ENCODE data around the gene OLFML2A. TPM values are rescaled to one million over a fixed set of nuclear protein-coding genes. Genes with fewer than 3 reads are reported as not detected.

The OLFML2A gene
- total and polyA plus RNA-seq, 2 of the 13 experiments (the other 11 are each of a cell fraction or from before 2014, with no cell fraction given), result 0.01 to 0.02 TPM

GRCh38 chr9:124809741-124810500, 33.0 kb downstream of the OLFML2A start:
- Histone ChIP-seq H3K27me3 (ENCODE audit: control insufficient read depth in 1 of 2, insufficient read depth in 2 of 2, low read length in 2 of 2) (no peaks in the 10 kb centered on the region), H3K4me2 (ENCODE audit: low read depth, low read length) (no peak overlapping the region), H3K9me3 (ENCODE audit: low read length) (no peaks in the 10 kb centered on the region), H3K4me1 (ENCODE audit: insufficient read depth, low read length) (peaks cover 45% of the 10 kb centered on the region), H4K20me1 (ENCODE audit: insufficient read depth, low read length) (no peaks in the 10 kb centered on the region), H3K27ac (ENCODE audit: extremely low read length, insufficient read depth, low read length) (no peak overlapping the region), H2AFZ (ENCODE audit: low read length) (no peak overlapping the region), H3K79me2 (ENCODE audit: insufficient read depth, low read length) (no peaks in the 10 kb centered on the region), H3K9ac (ENCODE audit: insufficient read depth, low read depth, low read length) (no peak overlapping the region), H3K36me3 (replicated peaks in 1 of 2; ENCODE audit: control insufficient read depth in 1 of 2, insufficient read depth in 2 of 2, low read length in 2 of 2) (no peaks in the 10 kb centered on the region), H3K4me3 (replicated peaks in 1 of 3; ENCODE audit: insufficient read depth in 1 of 3, low read depth in 2 of 3, low read length in 3 of 3) (no peak overlapping the region)
- intact Hi-C loops (cut with micrococcal nuclease; ENCODE audit: unreplicated experiment) (no loop called here), in situ Hi-C loops (cut with HindIII; ENCODE audit: extremely low pct_ligation_motif_present, low pct_unique_long_range_greater_than_20kb) (no loop called here)
- POLR2A ChIA-PET, result interaction anchor here (0.7 to 4.7 kb wide), 5 partner anchors 9 to 61 kb away, joined by 3 to 28 read pairs (median 3); no protein-coding TSS in a partner anchor
- CTCF ChIA-PET (ENCODE audit: low intra/inter-chr PET ratio, low total read pairs), result no interaction called here
- DNase-seq (ENCODE audit: low spot score) (no peak), ATAC-seq (no peak; the same call in 2 of the 3 replicates), FAIRE-seq (no peak)
- 93% methylated on average over 53 of the region's 60 CpGs for WGBS (ENCODE audit: low lambda C conversion rate)
- TF ChIP-seq, protein P1, sequence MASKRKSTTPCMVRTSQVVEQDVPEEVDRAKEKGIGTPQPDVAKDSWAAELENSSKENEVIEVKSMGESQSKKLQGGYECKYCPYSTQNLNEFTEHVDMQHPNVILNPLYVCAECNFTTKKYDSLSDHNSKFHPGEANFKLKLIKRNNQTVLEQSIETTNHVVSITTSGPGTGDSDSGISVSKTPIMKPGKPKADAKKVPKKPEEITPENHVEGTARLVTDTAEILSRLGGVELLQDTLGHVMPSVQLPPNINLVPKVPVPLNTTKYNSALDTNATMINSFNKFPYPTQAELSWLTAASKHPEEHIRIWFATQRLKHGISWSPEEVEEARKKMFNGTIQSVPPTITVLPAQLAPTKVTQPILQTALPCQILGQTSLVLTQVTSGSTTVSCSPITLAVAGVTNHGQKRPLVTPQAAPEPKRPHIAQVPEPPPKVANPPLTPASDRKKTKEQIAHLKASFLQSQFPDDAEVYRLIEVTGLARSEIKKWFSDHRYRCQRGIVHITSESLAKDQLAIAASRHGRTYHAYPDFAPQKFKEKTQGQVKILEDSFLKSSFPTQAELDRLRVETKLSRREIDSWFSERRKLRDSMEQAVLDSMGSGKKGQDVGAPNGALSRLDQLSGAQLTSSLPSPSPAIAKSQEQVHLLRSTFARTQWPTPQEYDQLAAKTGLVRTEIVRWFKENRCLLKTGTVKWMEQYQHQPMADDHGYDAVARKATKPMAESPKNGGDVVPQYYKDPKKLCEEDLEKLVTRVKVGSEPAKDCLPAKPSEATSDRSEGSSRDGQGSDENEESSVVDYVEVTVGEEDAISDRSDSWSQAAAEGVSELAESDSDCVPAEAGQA (IDR thresholded peaks at IDR 0.05; ENCODE audit: low read depth), result no peak
- TF ChIP-seq, protein P1 (CRISPR knock-in tag; IDR thresholded peaks at IDR 0.05; ENCODE audit: borderline replicate concordance), result no peak
- TF ChIP-seq ZBTB38 (CRISPR knock-in tag; IDR thresholded peaks at IDR 0.05), result peak; percentile 51
- BruUV-seq (replicated peaks), result no TSS peak

Measured in HepG2 (cell line).